HG02938 (cell line): ENCODE results near the gene WWOX.
A peak's percentile ranks its signal among the peaks of the same experiment; 100 is the strongest.

Experiments used
- ATAC-seq: cut with Tn5 transposase; IDR thresholded peaks from one replicate; pipeline ENCODE4 v1.9.1; 2021; ENCODE audit warnings: mild to moderate bottlenecking, moderate library complexity; ENCODE audit not compliant: unreplicated experiment

WWOX gene

DNA sequence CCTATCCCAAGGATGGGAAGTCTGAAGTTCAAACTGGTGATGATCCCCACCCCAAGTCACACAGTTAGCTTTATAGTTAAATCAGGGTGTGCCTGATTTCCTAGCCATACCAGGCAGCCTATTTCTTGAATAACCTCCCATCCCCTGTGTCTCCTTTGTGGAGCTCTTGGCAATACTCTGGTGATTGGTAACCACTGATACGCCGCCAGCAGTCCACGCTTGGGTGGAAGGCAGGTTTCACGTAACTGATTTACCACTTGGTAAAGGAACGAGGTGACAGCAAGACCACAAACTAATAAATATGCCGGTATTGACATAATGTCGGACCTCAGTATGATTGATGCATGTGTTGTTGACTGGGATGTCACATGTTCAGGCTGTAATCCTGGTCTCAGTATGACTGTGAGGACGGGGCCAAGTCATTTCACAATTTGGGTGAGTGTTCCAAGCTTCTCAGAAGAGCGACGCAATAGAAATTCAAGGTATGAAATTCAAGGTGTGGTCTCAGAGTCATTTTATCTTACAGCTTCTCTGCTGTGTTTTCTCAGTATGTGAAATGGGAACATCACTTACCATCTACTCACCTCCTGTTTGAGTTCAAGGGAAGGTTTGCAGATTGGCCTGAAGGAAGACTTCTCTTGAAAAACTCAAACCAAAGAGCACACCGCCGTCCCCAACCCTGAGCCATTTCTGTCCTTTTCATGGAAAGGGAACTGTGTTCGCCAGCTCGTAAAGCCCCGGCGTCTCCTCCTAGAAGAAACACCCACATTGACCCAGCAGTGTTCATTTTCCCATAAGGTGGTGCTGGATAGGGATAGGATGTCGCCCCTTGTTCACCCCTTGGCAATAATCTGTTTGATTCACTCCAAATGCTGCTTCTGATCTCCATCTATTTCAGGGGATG is 678.9 kb downstream of the WWOX start:
- peak; percentile 66 for ATAC-seq

DNA sequence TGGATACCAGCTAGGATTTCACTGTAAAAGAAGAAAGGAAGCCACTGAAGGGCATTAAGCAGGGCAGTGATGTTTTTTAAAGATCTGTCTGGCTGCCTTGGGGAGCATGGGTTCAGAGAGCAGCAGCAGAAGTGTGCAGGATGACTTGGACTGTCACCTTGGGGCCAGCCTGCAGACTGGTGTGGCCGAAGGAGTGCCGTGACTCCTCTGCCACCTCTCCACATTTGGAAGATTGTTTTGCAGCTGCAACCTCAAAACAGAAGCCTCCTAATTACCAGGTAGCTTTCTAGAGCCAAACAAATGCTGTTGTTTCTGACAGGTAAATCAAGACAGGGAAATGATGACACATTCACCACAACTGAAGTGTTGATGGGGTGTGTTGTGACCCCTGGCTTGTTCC is 681.4 kb downstream of the WWOX start:
- no peak for ATAC-seq

GRCh38 chr16:78782572-78782971 is 683.1 kb downstream of the WWOX start:
- no peak for ATAC-seq

DNA sequence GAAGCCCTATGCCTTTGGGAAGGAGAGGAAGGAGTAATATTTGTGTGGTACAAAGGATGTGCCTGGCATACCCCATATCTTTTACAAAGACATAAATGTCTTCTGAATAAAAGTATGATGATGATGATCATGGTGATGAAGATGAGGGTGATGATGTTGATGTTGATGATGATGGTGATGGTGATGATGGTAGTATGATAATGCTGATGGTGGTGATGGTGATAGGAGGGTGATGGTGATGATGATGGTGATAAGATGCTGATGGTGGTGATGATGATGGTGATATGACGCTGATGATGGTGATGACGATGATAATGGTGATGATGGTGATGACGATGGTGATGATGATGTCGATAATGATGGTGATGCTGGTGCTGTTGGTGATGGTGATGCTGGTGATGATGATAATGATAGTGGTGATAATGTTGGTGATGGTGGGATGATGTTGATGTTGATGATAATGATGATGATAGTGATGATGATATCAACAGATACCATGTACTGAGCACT is 684.2 kb downstream of the WWOX start:
- ATAC-seq, result no peak

DNA sequence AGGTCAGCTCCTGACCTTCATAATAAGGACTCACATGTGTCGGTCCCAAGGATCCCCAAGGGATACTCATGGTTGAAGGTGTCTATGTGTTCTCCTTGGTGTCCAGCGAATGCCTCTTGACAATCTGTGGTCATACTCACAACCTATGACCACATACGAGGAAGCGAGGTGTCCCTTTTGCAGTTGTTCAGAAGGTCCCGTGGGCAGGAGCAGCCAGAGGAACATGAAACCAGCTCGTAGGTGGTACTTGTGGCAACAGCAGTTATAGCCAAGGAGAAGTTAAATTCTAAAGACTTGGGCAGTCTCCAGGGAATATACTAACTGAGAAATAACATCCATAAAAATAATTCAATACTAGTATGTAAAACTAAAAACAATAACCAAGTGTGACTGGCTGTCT is 685.3 kb downstream of the WWOX start:
- ATAC-seq, result no peak

DNA sequence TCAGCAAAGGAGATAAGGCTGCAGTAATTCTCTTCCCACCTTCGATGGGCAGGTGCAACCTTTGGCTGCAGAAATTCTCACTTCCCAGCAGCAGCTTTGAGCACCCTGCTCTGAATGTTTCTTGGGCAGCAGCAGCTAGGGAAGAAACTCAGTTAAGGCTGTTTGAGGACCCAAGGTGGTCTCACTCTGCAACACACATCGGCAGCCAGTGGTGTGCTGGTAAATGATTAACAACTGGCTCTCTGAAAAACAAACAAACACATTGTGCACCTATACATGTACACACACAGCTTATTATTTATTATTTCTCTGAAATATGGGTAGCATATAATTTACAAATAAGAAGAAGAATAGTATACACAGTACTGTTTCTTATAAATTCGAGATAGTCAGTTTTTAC is 685.8 kb downstream of the WWOX start:
- ATAC-seq, result no peak

- ATAC-seq, result no peak
These were observed 687.2 kb downstream of the WWOX start for GRCh38 chr16:78786635-78787034.

DNA sequence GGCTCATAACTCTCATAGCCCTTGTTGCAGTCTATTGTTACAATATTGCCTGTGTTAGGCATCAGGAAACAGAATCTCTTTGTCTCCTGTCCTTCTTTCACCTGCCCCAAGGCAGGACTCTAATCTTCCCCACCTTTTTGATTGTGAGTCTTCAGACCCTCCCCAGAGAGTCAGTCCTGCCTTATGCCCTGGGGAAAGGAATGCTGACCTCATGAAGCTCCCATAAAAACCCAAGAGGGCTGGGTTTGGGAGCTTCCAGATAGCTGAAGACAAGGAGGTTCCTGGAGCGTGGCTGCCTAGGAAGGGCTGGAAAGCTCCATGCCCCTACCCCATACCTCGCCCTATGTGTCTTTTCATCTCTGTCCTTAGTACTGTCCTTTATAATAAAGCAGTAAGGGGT is 688.8 kb downstream of the WWOX start:
- no peak for ATAC-seq

DNA sequence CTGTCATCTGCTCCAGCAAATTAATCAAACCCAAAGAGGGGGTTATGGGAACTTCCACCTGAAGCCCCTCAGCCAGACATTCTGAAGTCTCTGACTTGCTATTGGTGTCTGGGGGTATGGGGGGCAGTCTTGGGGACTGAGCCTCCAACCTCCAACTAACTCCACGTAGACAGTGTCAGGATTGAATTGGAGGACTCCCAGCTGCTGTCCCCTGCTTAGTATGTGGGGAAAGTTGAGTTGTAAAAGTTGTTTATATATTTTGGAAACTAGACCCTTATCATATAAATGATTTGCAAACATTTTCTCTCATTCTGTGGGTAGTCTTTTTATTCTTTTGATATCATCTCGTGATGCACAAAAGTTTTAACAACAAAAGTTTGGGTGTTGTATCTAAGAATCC is 689.2 kb downstream of the WWOX start:
- no peak for ATAC-seq

DNA sequence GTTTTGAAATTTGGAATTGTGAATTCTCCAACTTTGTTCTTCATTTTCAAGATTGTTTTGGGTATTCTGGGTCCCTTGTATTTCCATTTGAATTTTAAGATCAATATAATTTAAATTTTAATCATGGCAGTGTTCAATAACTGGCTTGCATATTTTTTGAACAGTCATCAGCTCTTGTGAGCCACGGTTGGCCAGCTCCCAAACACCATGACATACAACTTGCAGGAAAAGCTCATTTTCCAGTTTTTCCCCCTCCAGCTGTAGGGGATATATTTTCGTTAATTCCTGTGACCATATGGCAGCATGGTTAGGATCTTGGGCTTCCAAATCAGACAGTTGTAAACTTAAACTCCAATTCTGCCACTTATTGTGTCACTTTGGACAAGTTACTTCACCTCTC is 690.1 kb downstream of the WWOX start:
- no peak for ATAC-seq

DNA sequence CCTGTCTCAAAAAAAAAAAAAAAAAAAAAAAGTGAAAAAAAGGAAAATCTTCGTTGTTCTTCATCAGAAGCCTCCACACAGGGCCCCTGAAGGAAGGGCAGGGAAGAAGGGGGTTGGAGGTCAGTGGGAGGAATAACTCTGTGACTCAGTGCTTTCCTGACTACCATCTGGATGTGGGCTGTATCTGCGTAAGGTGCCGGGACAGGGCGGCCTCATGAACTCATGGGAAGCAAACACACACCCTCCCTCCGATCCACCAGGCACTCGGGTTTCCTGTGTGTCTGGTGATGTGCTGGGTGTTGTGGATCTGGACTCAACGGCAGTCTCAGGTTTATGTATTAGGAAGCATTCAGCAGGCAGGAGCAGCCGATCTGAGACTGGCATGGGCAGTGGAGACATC is 691.6 kb downstream of the WWOX start:
- ATAC-seq, result no peak

DNA sequence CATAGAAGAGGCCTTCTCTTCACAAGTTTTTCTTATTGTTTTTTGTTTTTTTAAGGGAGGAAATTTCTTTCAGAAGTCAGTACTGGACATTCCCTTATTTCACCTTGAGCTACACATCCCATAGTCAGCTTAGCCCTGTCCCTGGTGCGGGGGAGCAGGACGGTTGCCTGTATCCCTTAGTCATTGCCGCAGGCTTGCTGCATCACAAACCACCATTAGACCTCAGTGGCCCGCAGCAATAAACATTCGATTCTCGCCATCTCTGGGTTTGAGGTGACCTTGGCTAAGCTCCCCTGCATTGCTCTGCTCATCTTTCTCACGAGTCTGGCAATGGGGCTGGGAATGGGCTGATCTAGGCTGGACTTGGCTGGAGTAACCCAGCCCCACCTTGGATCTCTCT is 692.5 kb downstream of the WWOX start:
- ATAC-seq, result no peak

DNA sequence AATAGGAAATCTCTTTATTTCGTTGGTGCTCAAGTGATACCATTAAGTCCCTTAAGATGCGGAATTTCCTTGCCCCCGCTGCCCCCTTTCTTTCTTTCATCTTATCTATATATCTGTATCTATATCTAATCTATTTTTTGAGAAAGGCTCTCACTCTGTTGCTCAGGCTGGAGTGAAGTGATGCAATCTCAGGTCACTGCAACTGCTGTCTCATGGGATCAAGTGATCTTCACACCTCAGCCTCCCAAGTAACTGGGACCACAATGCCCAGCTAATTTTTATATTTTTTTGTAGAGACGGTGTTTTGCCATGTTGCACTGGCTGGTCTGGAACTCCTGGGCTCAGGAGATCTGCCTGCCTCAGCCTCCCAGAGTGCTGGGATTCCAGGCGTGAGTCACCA is 693.5 kb downstream of the WWOX start:
- no peak for ATAC-seq

GRCh38 chr16:78794581-78795250 is 695.3 kb downstream of the WWOX start:
- no peak for ATAC-seq

DNA sequence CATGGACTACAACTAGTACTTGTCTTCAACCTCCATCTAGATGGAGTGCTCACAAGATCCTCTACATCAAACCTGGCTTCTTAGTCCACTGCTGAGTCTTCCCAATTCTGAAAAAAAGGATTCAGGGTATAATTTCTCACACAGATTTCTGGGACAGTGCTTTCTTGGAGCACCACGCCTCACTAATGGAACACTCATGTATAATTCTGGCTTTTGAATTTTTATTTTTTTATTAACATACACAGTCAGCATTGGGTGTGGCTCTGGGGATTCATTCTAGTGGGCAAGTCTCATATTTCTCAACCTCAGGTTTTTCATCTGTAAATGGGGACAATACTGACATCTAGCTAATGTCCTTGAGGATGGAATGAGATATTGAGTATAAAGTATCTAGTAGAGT is 696.0 kb downstream of the WWOX start:
- no peak for ATAC-seq

GRCh38 chr16:78796221-78796866 is 696.9 kb downstream of the WWOX start:
- ATAC-seq, result peak; percentile 64

DNA sequence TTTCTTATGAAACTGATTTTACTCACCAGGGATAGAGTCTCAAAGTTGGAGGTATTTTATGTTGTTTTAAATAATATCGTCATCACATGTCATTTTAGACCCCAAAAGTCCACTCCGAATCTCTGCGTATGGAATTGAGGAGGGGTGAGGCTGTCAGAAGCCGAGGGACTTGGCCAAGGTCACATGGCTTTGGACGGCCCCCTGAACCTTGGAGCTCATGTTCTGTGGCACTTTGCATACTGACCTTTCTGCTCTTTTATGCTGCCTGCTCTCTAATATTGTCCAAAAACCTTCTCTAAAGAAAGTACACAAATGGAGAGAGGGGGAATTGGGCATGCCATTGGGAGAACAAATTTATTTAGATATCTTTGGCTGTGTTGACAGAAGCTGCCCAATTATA is 700.0 kb downstream of the WWOX start:
- no peak for ATAC-seq

- ATAC-seq, result no peak
These were observed 701.1 kb downstream of the WWOX start for GRCh38 chr16:78800523-78800922.

DNA sequence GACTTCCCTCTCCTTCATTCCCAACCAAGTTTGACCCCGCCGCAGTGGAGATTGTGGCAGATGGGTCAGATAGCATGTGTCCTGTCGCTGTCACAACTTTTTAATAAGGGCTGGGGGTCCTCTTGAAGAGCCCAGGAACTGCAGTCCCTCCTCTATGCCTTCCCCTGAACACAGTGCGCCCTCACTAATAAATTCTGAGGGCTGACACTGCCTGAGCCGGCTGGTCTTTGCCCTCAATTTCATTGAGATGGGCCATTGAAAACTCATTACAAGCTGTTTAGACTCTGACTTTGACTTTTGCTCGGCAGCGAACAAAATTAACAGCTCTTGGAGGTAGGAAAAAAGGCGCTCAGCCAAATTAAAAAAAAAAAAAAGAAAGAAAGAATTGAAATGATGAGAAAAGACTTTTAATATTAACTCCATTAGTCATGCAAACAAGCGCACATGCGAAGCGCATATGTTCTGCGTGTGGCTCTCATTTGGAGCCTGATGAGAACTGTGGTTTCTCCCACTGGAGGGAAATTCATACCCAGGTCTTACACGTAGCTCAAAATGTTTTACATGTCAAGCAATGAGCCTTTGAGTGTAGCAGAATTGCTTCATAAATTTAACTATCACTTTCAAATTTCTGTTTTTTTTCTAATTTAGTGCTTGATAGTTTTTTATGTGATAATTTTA is 704.7 kb downstream of the WWOX start:
- no peak for ATAC-seq

- ATAC-seq, result no peak
These were observed 706.1 kb downstream of the WWOX start for GRCh38 chr16:78805556-78805955.

DNA sequence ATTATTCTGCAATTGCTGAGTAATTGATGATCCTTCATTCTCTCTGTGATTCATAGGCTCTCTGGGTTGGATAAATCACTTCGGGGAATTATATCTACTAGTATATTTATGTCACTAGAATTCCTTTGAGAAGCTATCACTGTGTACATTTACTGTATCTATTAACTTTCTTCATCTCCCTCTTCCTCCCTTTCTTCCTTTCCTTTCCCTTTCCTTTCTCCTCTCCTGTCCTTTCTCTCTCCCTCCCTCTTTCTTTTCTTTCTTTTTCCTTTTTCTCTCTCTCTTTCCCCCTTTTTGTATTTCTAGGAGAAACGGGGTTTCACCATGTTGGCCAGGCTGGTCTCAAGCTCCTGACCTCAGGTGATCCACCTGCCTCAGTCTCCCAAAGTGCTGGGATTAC is 711.8 kb downstream of the WWOX start:
- no peak for ATAC-seq
